HG02642 (cell line): ENCODE data around the gene SIGLEC11.
"Not testable (repeated sequence)": the region's sequence is repeated elsewhere in the genome, so short reads cannot be mapped to it uniquely, and the experiment has no call there.

Experiments
- ATAC-seq: cut with Tn5 transposase; IDR thresholded peaks from one replicate; pipeline ENCODE4 v1.9.1; 2021; ENCODE audit warnings: mild to moderate bottlenecking; ENCODE audit not compliant: unreplicated experiment, poor library complexity

SIGLEC11 gene

GRCh38 chr19:49952906-49953305 lies 8.1 kb downstream of the SIGLEC11 start:
- ATAC-seq = no peak

GRCh38 chr19:49952479-49952836 lies 8.5 kb downstream of the SIGLEC11 start:
- no peak for ATAC-seq

- no peak for ATAC-seq
These were observed 9.0 kb downstream of the SIGLEC11 start for GRCh38 chr19:49951806-49952478.

- no peak for ATAC-seq
These were observed 9.9 kb downstream of the SIGLEC11 start for GRCh38 chr19:49950956-49951526.

GRCh38 chr19:49950590-49950948 lies 10.4 kb downstream of the SIGLEC11 start:
- no peak for ATAC-seq

GRCh38 chr19:49949742-49950589 lies 11.0 kb downstream of the SIGLEC11 start:
- no peak for ATAC-seq

DNA sequence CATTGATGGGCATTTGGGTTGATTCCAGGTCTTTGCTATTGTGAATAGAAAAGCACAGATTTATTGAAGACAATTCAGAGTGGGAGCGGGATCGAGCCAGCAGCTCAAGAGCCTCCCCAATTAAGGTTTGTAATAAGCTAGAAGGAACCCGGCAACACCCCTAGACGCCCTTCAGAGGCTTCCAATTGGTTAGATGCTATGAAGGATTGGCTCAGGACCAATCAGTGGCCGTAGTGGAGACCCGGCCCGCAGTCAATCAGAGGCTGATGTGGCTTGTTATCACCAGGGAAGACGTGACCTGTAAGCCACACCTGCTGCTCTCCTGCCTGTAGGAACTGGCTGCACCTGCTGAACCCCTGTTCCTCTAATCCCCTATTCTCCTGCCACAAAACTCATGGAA lies 14.6 kb downstream of the SIGLEC11 start:
- no peak for ATAC-seq

GRCh38 chr19:49944567-49944966 lies 16.4 kb downstream of the SIGLEC11 start:
- ATAC-seq = not testable (repeated sequence)

- no peak for ATAC-seq
These were observed 20.5 kb downstream of the SIGLEC11 start for GRCh38 chr19:49940482-49940791.

DNA sequence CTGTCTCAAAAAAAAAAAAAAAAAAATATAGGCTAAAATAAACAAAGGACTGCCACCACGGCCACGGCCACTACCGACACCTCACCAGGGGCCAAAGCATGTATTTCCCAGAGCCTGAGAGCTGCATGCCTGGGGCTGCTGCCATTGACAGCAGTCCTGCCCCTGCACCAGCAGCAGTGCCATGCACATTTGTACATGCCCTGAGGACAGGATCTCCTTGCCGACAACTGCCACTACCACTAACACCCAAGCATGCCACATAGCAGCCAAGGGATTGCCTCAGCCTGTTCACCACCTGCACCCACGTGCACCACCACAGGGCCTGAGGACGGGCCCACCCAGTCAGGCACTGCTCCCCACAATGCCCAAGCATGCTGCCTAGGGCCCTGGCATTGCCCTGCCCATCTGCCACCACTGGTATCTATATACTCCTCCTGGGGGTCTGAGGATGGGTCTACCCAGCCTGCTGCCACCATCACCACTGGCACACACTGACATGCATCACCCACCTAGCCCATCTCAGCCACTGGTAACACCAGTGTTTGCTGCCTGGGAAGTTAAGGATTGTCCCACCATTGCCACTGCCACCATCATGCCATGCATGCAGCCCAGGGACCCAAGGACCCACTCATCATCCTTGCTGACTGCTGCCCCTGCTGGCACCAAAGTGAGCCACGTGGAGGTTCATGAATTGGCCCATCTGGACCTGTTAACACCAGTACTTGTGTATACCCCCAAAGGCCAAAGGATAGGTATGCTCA lies 21.1 kb downstream of the SIGLEC11 start:
- ATAC-seq = no peak

GRCh38 chr19:49938662-49939061 lies 22.3 kb downstream of the SIGLEC11 start:
- no peak for ATAC-seq

DNA sequence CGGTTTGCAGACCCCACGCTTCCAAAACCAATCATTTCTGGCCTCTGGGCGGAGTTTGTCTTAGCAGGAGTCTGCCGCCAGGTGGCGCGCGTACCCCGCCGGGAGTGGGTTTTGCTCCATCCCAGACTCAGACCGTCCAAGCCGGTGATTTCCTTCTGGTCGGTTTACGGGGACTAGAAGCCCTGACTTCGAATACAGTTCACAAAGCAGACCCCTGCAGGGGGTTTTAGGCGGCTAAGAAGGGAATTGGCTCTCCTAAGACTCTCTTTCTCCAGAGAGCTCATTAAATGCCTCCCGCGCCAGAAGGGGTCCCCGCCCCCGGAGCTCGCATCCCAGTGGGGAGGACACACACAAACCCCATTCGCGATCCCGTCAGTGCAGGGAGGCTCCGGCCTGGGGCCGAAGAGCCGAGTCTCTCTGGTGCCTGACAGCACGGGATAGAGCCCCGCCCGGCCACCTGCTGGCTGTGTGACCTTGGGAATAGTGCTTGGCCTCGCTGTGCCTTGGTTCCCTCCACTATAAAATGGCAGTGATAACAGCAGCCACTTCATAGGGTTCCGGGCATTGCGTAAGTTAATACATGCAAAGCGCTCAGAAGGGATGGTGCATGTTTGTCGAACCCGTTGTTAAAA lies 23.1 kb downstream of the SIGLEC11 start:
- peak; percentile 50 for ATAC-seq

DNA sequence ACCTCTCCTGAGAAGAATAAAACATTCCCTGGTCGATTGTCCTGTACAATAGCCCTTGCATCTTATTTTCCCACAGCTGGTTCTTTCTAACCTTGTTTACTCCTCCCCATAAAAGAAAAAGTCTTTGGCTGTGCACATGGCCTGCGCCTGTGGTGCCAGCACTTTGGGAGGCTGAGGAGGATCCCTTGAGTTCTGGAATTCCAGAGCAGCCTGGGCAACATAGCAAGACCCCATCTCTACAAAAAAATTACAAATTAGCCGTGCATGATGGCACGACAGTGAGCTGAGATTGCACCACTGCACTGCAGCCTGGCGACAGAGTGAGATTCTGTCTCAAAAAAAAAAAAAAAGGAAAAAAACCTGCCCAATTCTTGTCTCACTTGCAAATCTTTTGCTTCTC lies 24.4 kb downstream of the SIGLEC11 start:
- no peak for ATAC-seq

DNA sequence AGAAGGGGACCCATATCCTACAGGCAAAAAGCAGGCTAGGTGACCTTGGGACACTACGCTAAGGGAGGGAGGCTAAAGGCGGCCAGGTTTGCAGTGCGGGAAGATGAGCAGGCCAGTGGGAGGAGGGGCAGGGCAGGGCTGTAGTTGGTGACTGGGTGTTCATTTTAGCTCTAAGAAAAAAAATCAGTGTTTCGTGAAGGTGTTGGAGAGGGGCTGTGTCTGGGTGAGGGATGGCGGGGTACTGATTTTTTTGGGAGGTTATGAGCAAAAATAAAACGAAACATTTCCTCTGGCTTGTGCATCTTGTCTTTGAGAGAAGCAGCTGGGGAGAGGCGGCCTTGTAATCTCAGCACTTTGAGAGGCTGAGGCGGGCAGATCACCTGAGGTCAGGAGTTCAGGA lies 27.3 kb downstream of the SIGLEC11 start:
- ATAC-seq = no peak

DNA sequence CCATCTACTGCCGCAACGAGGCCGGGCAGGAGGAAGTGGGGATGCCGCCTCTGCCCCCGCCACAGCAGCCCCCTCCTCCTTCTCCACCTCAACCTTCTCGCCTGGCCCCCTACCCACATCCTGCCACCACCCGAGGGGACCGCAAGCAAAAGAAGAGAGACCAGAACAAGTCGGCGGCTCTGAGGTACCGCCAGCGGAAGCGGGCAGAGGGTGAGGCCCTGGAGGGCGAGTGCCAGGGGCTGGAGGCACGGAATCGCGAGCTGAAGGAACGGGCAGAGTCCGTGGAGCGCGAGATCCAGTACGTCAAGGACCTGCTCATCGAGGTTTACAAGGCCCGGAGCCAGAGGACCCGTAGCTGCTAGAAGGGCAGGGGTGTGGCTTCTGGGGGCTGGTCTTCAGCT lies 28.2 kb downstream of the SIGLEC11 start:
- no peak for ATAC-seq

- ATAC-seq = no peak
These were observed 28.9 kb downstream of the SIGLEC11 start for GRCh38 chr19:49932041-49932451.

DNA sequence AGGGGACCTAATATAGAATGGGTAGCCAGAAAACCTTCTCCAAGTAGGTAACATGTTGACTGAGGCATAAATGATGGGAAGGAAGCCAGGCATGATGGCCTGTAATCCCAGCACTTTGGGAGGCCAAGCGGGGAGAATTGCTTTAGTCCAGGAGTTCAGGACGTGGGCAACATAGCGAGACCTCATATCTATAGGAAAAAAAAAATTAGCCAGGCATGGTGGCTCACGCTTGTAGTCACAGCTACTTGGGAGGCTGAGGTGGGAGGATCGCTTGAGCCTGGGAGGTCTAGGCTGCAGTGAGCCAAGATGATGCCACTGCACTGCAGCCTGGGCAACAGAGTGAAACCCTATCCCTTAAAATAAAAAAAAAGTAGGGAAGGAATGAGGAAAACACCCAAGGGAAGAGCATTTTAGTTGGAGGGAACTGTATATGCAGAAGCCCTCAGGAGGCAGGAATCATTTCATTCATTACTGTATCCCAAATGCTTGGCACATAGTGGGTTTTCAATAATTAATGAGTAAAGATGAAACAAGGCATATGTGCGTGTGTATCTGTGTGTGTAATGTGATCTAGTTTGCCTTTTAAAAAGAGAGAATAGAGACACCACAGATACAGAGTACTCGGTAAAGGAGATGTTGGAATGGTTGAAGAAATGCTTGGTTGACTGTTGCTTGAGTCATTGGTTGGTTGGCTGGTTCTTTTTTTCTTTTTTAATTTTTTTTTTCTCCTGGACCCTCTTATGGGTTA lies 29.5 kb downstream of the SIGLEC11 start:
- no peak for ATAC-seq

- ATAC-seq = no peak
These were observed 30.4 kb downstream of the SIGLEC11 start for GRCh38 chr19:49930483-49931011.

DNA sequence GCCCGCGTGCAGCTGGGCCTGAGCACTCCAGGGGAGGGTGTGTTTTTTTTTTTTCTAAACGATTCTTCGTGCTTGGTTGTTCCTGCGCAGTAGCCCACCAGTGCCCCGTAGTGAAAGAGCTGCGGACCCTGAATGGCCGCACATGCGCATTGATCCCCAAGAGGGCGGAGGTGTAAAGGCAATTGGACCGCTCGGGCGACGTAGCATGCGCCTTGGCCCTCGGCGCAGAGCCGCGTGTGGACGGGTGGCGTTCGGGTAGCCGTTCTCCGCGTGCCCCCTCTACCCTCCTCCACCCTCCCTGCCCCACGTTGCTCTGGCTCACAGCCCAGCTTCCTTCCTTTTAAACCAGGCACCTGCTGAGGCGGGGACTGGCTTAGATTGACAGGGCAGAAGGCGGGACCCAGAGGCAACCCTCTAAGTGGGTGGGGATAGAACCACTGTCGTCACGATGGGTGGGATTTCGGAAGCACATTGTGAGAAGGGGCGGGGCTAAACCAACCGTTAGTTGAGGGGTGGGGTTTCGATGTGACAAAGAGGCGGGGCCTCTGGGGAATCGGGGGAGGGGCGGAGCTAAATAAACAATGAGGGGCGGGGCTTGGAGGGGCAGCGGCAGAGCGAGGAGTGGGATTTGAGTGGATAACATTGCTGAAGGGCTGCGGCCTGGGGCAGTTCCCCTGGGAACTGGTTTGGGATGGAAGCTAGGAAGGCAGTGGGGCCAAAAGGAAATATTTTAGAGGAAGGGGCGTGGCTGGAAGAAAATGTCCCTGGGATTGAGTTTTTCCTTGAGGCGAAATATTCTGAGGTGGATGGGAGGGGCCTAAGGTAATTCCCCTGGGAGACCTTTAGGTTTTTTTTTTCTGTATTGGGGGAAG lies 31.1 kb downstream of the SIGLEC11 start:
- peak; percentile 65 for ATAC-seq
